ENCODE measurements around the gene IRF2. TPM values are rescaled to one million over a fixed set of nuclear protein-coding genes. Genes with fewer than 3 reads are reported as not detected.

Gene IRF2
- total and polyA plus RNA-seq, 2 donors (not counting 1 experiment from before 2014, with no cell fraction given) = 67.8 to 68.2 TPM

GRCh38 chr4:184420402-184420801, 53.9 kb downstream of the IRF2 start:
- Histone ChIP-seq H3K36me3 (replicated peaks in 1 of 2; ENCODE audit: control extremely low read depth in 1 of 2, control insufficient read depth in 1 of 2, extremely low read depth in 1 of 2, insufficient read depth in 2 of 2, low read length in 1 of 2) (peaks cover 12 to 54% of the 10 kb centered on the region in 2 experiments), H3K4me3 (ENCODE audit: control extremely low read depth in 1 of 5, extremely low read depth in 1 of 5, insufficient read depth in 1 of 5, low read depth in 2 of 5, low read length in 4 of 5) (no peak overlapping the region), H4K20me1 (ENCODE audit: control insufficient read depth, insufficient read depth, low read length, poor library complexity, severe bottlenecking) (peaks cover 35% of the 10 kb centered on the region), H3K4me2 (replicated peaks; ENCODE audit: low read depth, low read length, poor library complexity, severe bottlenecking) (peak overlapping the region; percentile 57), H2AFZ (ENCODE audit: insufficient read depth, low read depth, low read length, poor library complexity, severe bottlenecking) (no peak overlapping the region), H3K27me3 (replicated peaks in 1 of 4; ENCODE audit: control extremely low read depth in 1 of 4, control insufficient read depth in 3 of 4, insufficient read depth in 4 of 4, low read length in 3 of 4) (no peaks in the 10 kb centered on the region), H3K79me2 (ENCODE audit: control insufficient read depth, insufficient read depth, low read length) (peaks cover 88% of the 10 kb centered on the region), H3K9me3 (ENCODE audit: control extremely low read depth in 1 of 3, control insufficient read depth in 2 of 3, insufficient read depth in 1 of 3, low read length in 2 of 3) (peaks cover 0 to 6% (median 2%) of the 10 kb centered on the region in 3 donors), H3K9ac (ENCODE audit: low read length) (peak overlapping the region; percentile 37), H3K4me1 (ENCODE audit: control insufficient read depth in 2 of 2, insufficient read depth in 2 of 2, low read length in 2 of 2) (peaks cover 37 to 47% of the 10 kb centered on the region in 2 donors), H3K27ac (ENCODE audit: low read length in 2 of 2) (peak overlapping the region; percentile 40 to 76)
- Mint-ChIP-seq H3K27ac (peak overlapping the region; percentile 85), H3K27me3 (no peaks in the 10 kb centered on the region), H3K9me3 (ENCODE audit: insufficient read depth) (no peaks in the 10 kb centered on the region), H3K4me1 (peaks cover 79% of the 10 kb centered on the region), H3K4me3 (peak overlapping the region; percentile 73)
- peak; percentile 25 for DNase-seq
- intact Hi-C loops (cut with micrococcal nuclease) = loop anchor here (2.0 to 5.0 kb wide), 4 partner anchors 18 to 118 kb away; no protein-coding TSS in a partner anchor
- ATAC-seq (ENCODE audit: low read depth) = no peak
- ChIA-PET CTCF (interaction anchor here (1.1 to 1.8 kb wide), 4 partner anchors 88 to 137 kb away, joined by 3 to 6 read pairs (median 4); no protein-coding TSS in a partner anchor), POLR2A (interaction anchor here (0.6 kb wide), 1 partner anchor 71 kb away, joined by 4 read pairs; no protein-coding TSS in a partner anchor)
- TF ChIP-seq EZH2 (IDR thresholded peaks at IDR 0.05; ENCODE audit: borderline replicate concordance, insufficient read depth, low read depth, low read length, poor library complexity, severe bottlenecking) (no peak), CTCF (IDR thresholded peaks at IDR 0.05) (no peak)
- WGBS (ENCODE audit: insufficient coverage) = 65% methylated on average over 2 of the region's 5 CpGs

GRCh38 chr4:184419976-184420375, 54.4 kb downstream of the IRF2 start:
- POLR2A ChIA-PET = interaction anchor here (0.6 kb wide), 2 partner anchors 65 to 70 kb away, joined by 4 to 8 read pairs; no protein-coding TSS in a partner anchor
- 100% methylated on average over 1 of the region's 7 CpGs for WGBS (ENCODE audit: insufficient coverage)
- no peaks in the 10 kb centered on the region for H3K27me3 ChIP-seq (replicated peaks in 1 of 4; ENCODE audit: control extremely low read depth in 1 of 4, control insufficient read depth in 3 of 4, insufficient read depth in 4 of 4, low read length in 3 of 4)
- ATAC-seq (ENCODE audit: low read depth) (no peak), DNase-seq (no peak)
- no peaks in the 10 kb centered on the region for H3K9me3 Mint-ChIP-seq (ENCODE audit: insufficient read depth)
- intact Hi-C loops (cut with micrococcal nuclease) = loop anchor here (2.0 to 10.0 kb wide), 7 partner anchors 19 to 915 kb away; partner anchors contain the start of genes CENPU and ING2
- TF ChIP-seq CTCF (IDR thresholded peaks at IDR 0.05) = no peak
- peak overlapping the region in 1 of 2 donors; percentile 76 for H3K27ac ChIP-seq (ENCODE audit: low read length in 2 of 2)
- CTCF ChIA-PET = interaction anchor here (1.8 kb wide), 1 partner anchor 137 kb away, joined by 6 read pairs; no protein-coding TSS in a partner anchor
- H3K27ac Mint-ChIP-seq = peak overlapping the region; percentile 85
- peaks cover 88% of the 10 kb centered on the region for H3K79me2 ChIP-seq (ENCODE audit: control insufficient read depth, insufficient read depth, low read length)
- no peak overlapping the region for H3K4me2 ChIP-seq (replicated peaks; ENCODE audit: low read depth, low read length, poor library complexity, severe bottlenecking)
- no peaks in the 10 kb centered on the region for H3K27me3 Mint-ChIP-seq
- H3K4me3 ChIP-seq (ENCODE audit: control extremely low read depth in 1 of 5, extremely low read depth in 1 of 5, insufficient read depth in 1 of 5, low read depth in 2 of 5, low read length in 4 of 5) = no peak overlapping the region
- no peak overlapping the region for H3K4me3 Mint-ChIP-seq
- H3K36me3 ChIP-seq (replicated peaks in 1 of 2; ENCODE audit: control extremely low read depth in 1 of 2, control insufficient read depth in 1 of 2, extremely low read depth in 1 of 2, insufficient read depth in 2 of 2, low read length in 1 of 2) = peaks cover 14 to 54% of the 10 kb centered on the region in 2 experiments
- H3K4me1 ChIP-seq (ENCODE audit: control insufficient read depth in 2 of 2, insufficient read depth in 2 of 2, low read length in 2 of 2) = peaks cover 37 to 47% of the 10 kb centered on the region in 2 donors
- peaks cover 30% of the 10 kb centered on the region for H4K20me1 ChIP-seq (ENCODE audit: control insufficient read depth, insufficient read depth, low read length, poor library complexity, severe bottlenecking)
- peaks cover 0 to 6% (median 2%) of the 10 kb centered on the region in 3 donors for H3K9me3 ChIP-seq (ENCODE audit: control extremely low read depth in 1 of 3, control insufficient read depth in 2 of 3, insufficient read depth in 1 of 3, low read length in 2 of 3)
- no peak overlapping the region for H3K9ac ChIP-seq (ENCODE audit: low read length)
- H2AFZ ChIP-seq (ENCODE audit: insufficient read depth, low read depth, low read length, poor library complexity, severe bottlenecking) = no peak overlapping the region
- peaks cover 80% of the 10 kb centered on the region for H3K4me1 Mint-ChIP-seq
